ENCODE data around the gene GAN.
"Not testable (repeated sequence)": the region's sequence is repeated elsewhere in the genome, so short reads cannot be mapped to it uniquely, and the experiment has no call there.

The GAN gene

GRCh38 chr16:81416749-81417148 lies 102.0 kb downstream of the GAN start:
- no peak for TF ChIP-seq CTCF (IDR thresholded peaks at IDR 0.05; ENCODE audit: borderline replicate concordance, insufficient read depth, low read depth, low read length)
- no peak overlapping the region for H3K4me3 ChIP-seq (ENCODE audit: low read depth, low read length)

GRCh38 chr16:81417210-81417609 lies 102.4 kb downstream of the GAN start:
- TF ChIP-seq CTCF (IDR thresholded peaks at IDR 0.05; ENCODE audit: borderline replicate concordance, insufficient read depth, low read depth, low read length) = no peak
- no peak overlapping the region for H3K4me3 ChIP-seq (ENCODE audit: low read depth, low read length)

- TF ChIP-seq CTCF (IDR thresholded peaks at IDR 0.05; ENCODE audit: borderline replicate concordance, insufficient read depth, low read depth, low read length) = no peak
- no peak overlapping the region for H3K4me3 ChIP-seq (ENCODE audit: low read depth, low read length)
These were observed 105.0 kb downstream of the GAN start for GRCh38 chr16:81419806-81420205.

GRCh38 chr16:81421126-81421525 lies 106.4 kb downstream of the GAN start:
- H3K4me3 ChIP-seq (ENCODE audit: low read depth, low read length) = no peak overlapping the region
- no peak for TF ChIP-seq CTCF (IDR thresholded peaks at IDR 0.05; ENCODE audit: borderline replicate concordance, insufficient read depth, low read depth, low read length)

GRCh38 chr16:81421536-81421935 lies 106.8 kb downstream of the GAN start:
- H3K4me3 ChIP-seq (ENCODE audit: low read depth, low read length) = no peak overlapping the region
- no peak for TF ChIP-seq CTCF (IDR thresholded peaks at IDR 0.05; ENCODE audit: borderline replicate concordance, insufficient read depth, low read depth, low read length)

GRCh38 chr16:81422153-81422552 lies 107.4 kb downstream of the GAN start:
- H3K4me3 ChIP-seq (ENCODE audit: low read depth, low read length) = not testable (repeated sequence)

GRCh38 chr16:81424771-81425170 lies 110.0 kb downstream of the GAN start:
- TF ChIP-seq CTCF (IDR thresholded peaks at IDR 0.05; ENCODE audit: borderline replicate concordance, insufficient read depth, low read depth, low read length) = no peak

GRCh38 chr16:81427219-81427618 lies 112.5 kb downstream of the GAN start:
- no peak overlapping the region for H3K4me3 ChIP-seq (ENCODE audit: low read depth, low read length)
- no peak for TF ChIP-seq CTCF (IDR thresholded peaks at IDR 0.05; ENCODE audit: borderline replicate concordance, insufficient read depth, low read depth, low read length)

More at GRCh38 chr16:81424771-81425170, 110.0 kb downstream of the GAN start:
- H3K4me3 ChIP-seq (ENCODE audit: low read depth, low read length) = no peak overlapping the region
